ENCODE measurements around the gene MAP3K5. TPM values are rescaled to one million over a fixed set of nuclear protein-coding genes. Genes with fewer than 3 reads are reported as not detected.

MAP3K5 gene
- polyA plus RNA-seq, 3 donors, result 9.6 to 12.0 (median 11.1) TPM

DNA sequence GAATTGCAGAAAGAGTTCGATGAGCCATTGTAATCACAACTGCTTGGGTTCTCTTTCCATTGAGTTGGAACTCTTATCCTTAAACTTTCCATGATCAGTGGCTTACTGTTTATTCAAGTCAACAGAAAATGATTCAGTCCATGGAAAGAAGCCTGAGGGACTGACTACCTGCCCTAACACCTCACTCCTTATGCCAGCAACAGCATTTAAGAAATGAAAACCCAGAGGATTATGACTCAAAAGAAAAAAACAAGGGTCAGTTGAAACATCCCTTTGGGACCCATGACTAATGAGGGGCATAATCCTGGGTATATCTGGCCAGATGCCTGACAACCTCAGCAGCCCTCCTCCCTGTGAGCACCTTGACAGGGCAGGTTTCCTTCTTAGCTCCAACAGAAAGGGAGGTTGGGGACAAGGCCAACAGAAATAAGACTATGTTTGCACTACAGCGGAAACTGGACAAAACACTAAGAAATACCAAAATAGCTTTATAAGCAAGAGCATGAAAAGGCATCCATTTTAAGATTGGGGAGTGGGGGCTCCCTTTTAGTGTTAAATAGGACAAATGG lies 106.7 kb downstream of the MAP3K5 start:
- Histone ChIP-seq H3K4me2 (replicated peaks; ENCODE audit: extremely low read depth, low read length, poor library complexity, severe bottlenecking) (no peak overlapping the region), H3K27ac (ENCODE audit: low read depth in 1 of 2, low read length in 2 of 2) (no peak overlapping the region), H3K9ac (ENCODE audit: insufficient read depth, low read length, poor library complexity, severe bottlenecking) (no peak overlapping the region), H3K27me3 (ENCODE audit: control insufficient read depth in 2 of 2, insufficient read depth in 2 of 2, low read length in 2 of 2) (no peaks in the 10 kb centered on the region), H4K20me1 (ENCODE audit: insufficient read depth, low read length) (peaks cover 56% of the 10 kb centered on the region), H3K9me3 (replicated peaks in 1 of 2; ENCODE audit: control insufficient read depth in 1 of 2, insufficient read depth in 1 of 2, low read length in 2 of 2) (no peaks in the 10 kb centered on the region), H3K4me3 (replicated peaks in 1 of 3; ENCODE audit: low read depth in 2 of 3, low read length in 3 of 3) (no peak overlapping the region), H3K4me1 (ENCODE audit: control insufficient read depth in 1 of 2, insufficient read depth in 2 of 2, low read length in 2 of 2) (peaks cover 11 to 14% of the 10 kb centered on the region in 2 donors), H2AFZ (ENCODE audit: insufficient read depth, low read depth, low read length, poor library complexity, severe bottlenecking) (no peak overlapping the region), H3K79me2 (ENCODE audit: insufficient read depth, low read length) (peaks cover 18% of the 10 kb centered on the region), H3K36me3 (replicated peaks in 1 of 2; ENCODE audit: control insufficient read depth in 1 of 2, insufficient read depth in 2 of 2, low read length in 2 of 2) (peaks cover 19 to 62% of the 10 kb centered on the region in 2 donors)
- no peak for DNase-seq
- no peak overlapping the region for H3K4me3 Mint-ChIP-seq
- peaks cover 43 to 58% of the 10 kb centered on the region in 2 donors for H3K36me3 Mint-ChIP-seq
- H3K27ac Mint-ChIP-seq, result peak overlapping the region in 1 of 7 donors; percentile 22
- TF ChIP-seq, protein P1, sequence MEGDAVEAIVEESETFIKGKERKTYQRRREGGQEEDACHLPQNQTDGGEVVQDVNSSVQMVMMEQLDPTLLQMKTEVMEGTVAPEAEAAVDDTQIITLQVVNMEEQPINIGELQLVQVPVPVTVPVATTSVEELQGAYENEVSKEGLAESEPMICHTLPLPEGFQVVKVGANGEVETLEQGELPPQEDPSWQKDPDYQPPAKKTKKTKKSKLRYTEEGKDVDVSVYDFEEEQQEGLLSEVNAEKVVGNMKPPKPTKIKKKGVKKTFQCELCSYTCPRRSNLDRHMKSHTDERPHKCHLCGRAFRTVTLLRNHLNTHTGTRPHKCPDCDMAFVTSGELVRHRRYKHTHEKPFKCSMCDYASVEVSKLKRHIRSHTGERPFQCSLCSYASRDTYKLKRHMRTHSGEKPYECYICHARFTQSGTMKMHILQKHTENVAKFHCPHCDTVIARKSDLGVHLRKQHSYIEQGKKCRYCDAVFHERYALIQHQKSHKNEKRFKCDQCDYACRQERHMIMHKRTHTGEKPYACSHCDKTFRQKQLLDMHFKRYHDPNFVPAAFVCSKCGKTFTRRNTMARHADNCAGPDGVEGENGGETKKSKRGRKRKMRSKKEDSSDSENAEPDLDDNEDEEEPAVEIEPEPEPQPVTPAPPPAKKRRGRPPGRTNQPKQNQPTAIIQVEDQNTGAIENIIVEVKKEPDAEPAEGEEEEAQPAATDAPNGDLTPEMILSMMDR (IDR thresholded peaks at IDR 0.05), result no peak
- peaks cover 0 to 2% (median 0%) of the 10 kb centered on the region in 3 donors for H3K27me3 Mint-ChIP-seq (ENCODE audit: low read depth in 3 of 3)
- peaks cover 0 to 5% (median 0%) of the 10 kb centered on the region in 7 donors for H3K9me3 Mint-ChIP-seq
- intact Hi-C loops (cut with micrococcal nuclease), result no loop called here
- H3K4me1 Mint-ChIP-seq, result peaks cover 16% of the 10 kb centered on the region
- WGBS (ENCODE audit: insufficient coverage), result no CpG with 5 or more reads among the region's 2 CpGs

DNA sequence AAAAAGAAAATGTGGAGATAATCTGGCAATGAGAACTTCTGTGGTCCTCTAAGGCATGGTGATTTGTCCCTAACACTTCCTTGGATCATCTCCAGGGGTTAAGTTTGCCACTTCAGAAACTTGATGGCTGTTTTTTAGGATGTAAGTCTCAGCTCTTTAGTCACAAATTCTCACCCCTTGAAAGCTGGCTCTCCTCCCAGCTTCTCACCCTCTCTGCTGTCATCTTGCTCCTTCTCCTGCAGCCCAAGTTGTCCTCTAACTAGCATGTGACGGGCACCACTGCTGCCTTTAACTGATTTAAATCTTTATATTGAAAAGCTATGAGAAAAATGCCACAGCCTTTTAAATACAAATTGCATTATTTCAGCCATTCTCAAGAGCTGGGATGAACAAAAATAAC lies 107.8 kb downstream of the MAP3K5 start:
- peak overlapping the region in 5 of 7 donors; percentile 4 to 84 (median 51) for H3K27ac Mint-ChIP-seq

More for the DNA sequence above, 107.8 kb downstream of the MAP3K5 start:
- H3K4me3 Mint-ChIP-seq, result no peak overlapping the region
- Histone ChIP-seq H3K9me3 (replicated peaks in 1 of 2; ENCODE audit: control insufficient read depth in 1 of 2, insufficient read depth in 1 of 2, low read length in 2 of 2) (no peaks in the 10 kb centered on the region), H2AFZ (ENCODE audit: insufficient read depth, low read depth, low read length, poor library complexity, severe bottlenecking) (no peak overlapping the region), H4K20me1 (ENCODE audit: insufficient read depth, low read length) (peaks cover 66% of the 10 kb centered on the region), H3K4me3 (replicated peaks in 1 of 3; ENCODE audit: low read depth in 2 of 3, low read length in 3 of 3) (no peak overlapping the region), H3K9ac (ENCODE audit: insufficient read depth, low read length, poor library complexity, severe bottlenecking) (no peak overlapping the region), H3K27ac (ENCODE audit: low read depth in 1 of 2, low read length in 2 of 2) (peak overlapping the region in 1 of 2 donors; percentile 48), H3K4me1 (ENCODE audit: control insufficient read depth in 1 of 2, insufficient read depth in 2 of 2, low read length in 2 of 2) (peaks cover 11 to 14% of the 10 kb centered on the region in 2 donors), H3K4me2 (replicated peaks; ENCODE audit: extremely low read depth, low read length, poor library complexity, severe bottlenecking) (no peak overlapping the region), H3K27me3 (ENCODE audit: control insufficient read depth in 2 of 2, insufficient read depth in 2 of 2, low read length in 2 of 2) (no peaks in the 10 kb centered on the region), H3K36me3 (replicated peaks in 1 of 2; ENCODE audit: control insufficient read depth in 1 of 2, insufficient read depth in 2 of 2, low read length in 2 of 2) (peaks cover 18 to 53% of the 10 kb centered on the region in 2 donors), H3K79me2 (ENCODE audit: insufficient read depth, low read length) (peaks cover 18% of the 10 kb centered on the region)
- peaks cover 16% of the 10 kb centered on the region for H3K4me1 Mint-ChIP-seq
- peaks cover 0 to 5% (median 0%) of the 10 kb centered on the region in 7 donors for H3K9me3 Mint-ChIP-seq
- peaks cover 45 to 61% of the 10 kb centered on the region in 2 donors for H3K36me3 Mint-ChIP-seq
- DNase-seq, result no peak
- TF ChIP-seq, protein P1 (IDR thresholded peaks at IDR 0.05), result no peak
- intact Hi-C loops (cut with micrococcal nuclease), result no loop called here
- H3K27me3 Mint-ChIP-seq (ENCODE audit: low read depth in 3 of 3), result peaks cover 0 to 2% (median 0%) of the 10 kb centered on the region in 3 donors
- no CpG with 5 or more reads among the region's 1 CpG for WGBS (ENCODE audit: insufficient coverage)

All from CD14-positive monocyte (primary cell).